DOHH2 (cell line): ENCODE data around the gene OR10V1.

Experiments used
- EZH2phosphoT487 ChIP-seq: fragments of 200-600 bp; sonication (generic); IDR thresholded peaks from 2 replicates; pipeline ENCODE4 v1.6.1; 2017; ENCODE audit warnings: borderline replicate concordance, mild to moderate bottlenecking, antibody characterized with exemption, low read length, moderate library complexity, mixed read lengths
- TF ChIP-seq, protein P1 (sequence below): fragments of 200-600 bp; sonication (generic); IDR thresholded peaks from one replicate; pipeline ENCODE4 v1.5.1; 2014; ENCODE audit warnings: antibody characterized with exemption, mild to moderate bottlenecking, low read depth, low read length; ENCODE audit not compliant: poor library complexity, severe bottlenecking

- TF ChIP-seq, protein P1, sequence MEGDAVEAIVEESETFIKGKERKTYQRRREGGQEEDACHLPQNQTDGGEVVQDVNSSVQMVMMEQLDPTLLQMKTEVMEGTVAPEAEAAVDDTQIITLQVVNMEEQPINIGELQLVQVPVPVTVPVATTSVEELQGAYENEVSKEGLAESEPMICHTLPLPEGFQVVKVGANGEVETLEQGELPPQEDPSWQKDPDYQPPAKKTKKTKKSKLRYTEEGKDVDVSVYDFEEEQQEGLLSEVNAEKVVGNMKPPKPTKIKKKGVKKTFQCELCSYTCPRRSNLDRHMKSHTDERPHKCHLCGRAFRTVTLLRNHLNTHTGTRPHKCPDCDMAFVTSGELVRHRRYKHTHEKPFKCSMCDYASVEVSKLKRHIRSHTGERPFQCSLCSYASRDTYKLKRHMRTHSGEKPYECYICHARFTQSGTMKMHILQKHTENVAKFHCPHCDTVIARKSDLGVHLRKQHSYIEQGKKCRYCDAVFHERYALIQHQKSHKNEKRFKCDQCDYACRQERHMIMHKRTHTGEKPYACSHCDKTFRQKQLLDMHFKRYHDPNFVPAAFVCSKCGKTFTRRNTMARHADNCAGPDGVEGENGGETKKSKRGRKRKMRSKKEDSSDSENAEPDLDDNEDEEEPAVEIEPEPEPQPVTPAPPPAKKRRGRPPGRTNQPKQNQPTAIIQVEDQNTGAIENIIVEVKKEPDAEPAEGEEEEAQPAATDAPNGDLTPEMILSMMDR, result no peak
- TF ChIP-seq EZH2phosphoT487, result no peak
These were observed 20.7 kb downstream of the OR10V1 start for GRCh38 chr11:59692915-59693314.
